OCI-LY7 (cell line): ENCODE data around the gene MPLKIP.
"Not testable (repeated sequence)": the region's sequence is repeated elsewhere in the genome, so short reads cannot be mapped to it uniquely, and the experiment has no call there.

ENCODE experiments used
- CTCF ChIP-seq: fragments of 200-600 bp; sonication (generic); conservative IDR thresholded peaks from 2 replicates; pipeline ENCODE4 v1.5.1; 2014; ENCODE audit warnings: mild to moderate bottlenecking, antibody characterized with exemption, low read length, moderate library complexity, mixed read lengths
- EZH2phosphoT487 ChIP-seq: fragments of 200-600 bp; sonication (generic); IDR thresholded peaks from 2 replicates; pipeline ENCODE4 v1.6.1; 2018; ENCODE audit warnings: low read depth, borderline replicate concordance, mild to moderate bottlenecking, mixed run types, antibody characterized with exemption, low read length, moderate library complexity, mixed read lengths

- not testable (repeated sequence) for TF ChIP-seq EZH2phosphoT487, CTCF
Measured at GRCh38 chr7:40141916-40142315, 7.5 kb upstream of the MPLKIP start.
